Nephron (organoid): ENCODE measurements around the gene MPDU1.
A peak's percentile ranks its signal among the peaks of the same experiment; 100 is the strongest.

ENCODE experiments used
- H3K27ac Mint-ChIP-seq, 3 experiments: 2 replicates each; pipeline ENCODE4 v1.8.0; 2020; ENCODE audit warnings: mixed read lengths in 3 of 3, mild to moderate bottlenecking in 2 of 3, moderate library complexity in 1 of 3
- H3K27me3 Mint-ChIP-seq: 2 replicates; pipeline ENCODE4 v1.8.0; 2021; ENCODE audit warnings: low read depth, mild to moderate bottlenecking, moderate library complexity, mixed read lengths
- H3K36me3 Mint-ChIP-seq: 2 replicates; pipeline ENCODE4 v1.8.0; 2020; ENCODE audit warnings: low read depth, mixed read lengths
- H3K4me1 Mint-ChIP-seq: 2 replicates; pipeline ENCODE4 v1.8.0; 2020; ENCODE audit warnings: mixed read lengths
- H3K4me3 Mint-ChIP-seq, 3 experiments: 2 replicates each; pipeline ENCODE4 v1.8.0; 2020; ENCODE audit warnings: mild to moderate bottlenecking in 3 of 3, mixed read lengths in 3 of 3, moderate library complexity in 2 of 3
- H3K9me3 Mint-ChIP-seq: 2 replicates; pipeline ENCODE4 v1.8.0; 2020; ENCODE audit warnings: mixed read lengths
- TF ChIP-seq, protein P1 (sequence below), 3 experiments: fragments of 200-600 bp; sonication (generic); IDR thresholded peaks; one replicate each; pipeline ENCODE4 v1.5.0; 2021; ENCODE audit warnings: antibody characterized with exemption in 3 of 3; ENCODE audit not compliant: unreplicated experiment in 3 of 3

The MPDU1 gene

DNA sequence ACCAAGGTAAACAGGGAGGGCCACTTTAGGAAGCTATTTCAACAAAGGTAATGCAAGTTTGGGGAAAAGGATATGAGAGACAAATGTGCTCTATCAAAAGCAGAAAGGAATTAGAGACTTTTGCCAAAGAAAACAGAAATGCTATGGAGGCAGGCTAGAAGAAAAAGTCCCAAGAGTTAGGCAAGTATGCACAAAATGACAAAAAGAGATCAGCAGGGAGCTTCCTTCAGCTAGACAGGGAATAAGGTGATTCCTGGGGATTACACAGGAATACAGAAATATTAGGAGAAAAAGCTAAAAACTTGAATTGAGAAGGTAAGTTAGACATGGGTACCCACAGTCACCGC lies 28.6 kb downstream of the MPDU1 start:
- peak overlapping the region; percentile 85 to 94 (median 88) for H3K27ac Mint-ChIP-seq
- H3K9me3 Mint-ChIP-seq = no peaks in the 10 kb centered on the region
- peaks cover 24% of the 10 kb centered on the region for H3K36me3 Mint-ChIP-seq
- TF ChIP-seq, protein P1, sequence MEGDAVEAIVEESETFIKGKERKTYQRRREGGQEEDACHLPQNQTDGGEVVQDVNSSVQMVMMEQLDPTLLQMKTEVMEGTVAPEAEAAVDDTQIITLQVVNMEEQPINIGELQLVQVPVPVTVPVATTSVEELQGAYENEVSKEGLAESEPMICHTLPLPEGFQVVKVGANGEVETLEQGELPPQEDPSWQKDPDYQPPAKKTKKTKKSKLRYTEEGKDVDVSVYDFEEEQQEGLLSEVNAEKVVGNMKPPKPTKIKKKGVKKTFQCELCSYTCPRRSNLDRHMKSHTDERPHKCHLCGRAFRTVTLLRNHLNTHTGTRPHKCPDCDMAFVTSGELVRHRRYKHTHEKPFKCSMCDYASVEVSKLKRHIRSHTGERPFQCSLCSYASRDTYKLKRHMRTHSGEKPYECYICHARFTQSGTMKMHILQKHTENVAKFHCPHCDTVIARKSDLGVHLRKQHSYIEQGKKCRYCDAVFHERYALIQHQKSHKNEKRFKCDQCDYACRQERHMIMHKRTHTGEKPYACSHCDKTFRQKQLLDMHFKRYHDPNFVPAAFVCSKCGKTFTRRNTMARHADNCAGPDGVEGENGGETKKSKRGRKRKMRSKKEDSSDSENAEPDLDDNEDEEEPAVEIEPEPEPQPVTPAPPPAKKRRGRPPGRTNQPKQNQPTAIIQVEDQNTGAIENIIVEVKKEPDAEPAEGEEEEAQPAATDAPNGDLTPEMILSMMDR (IDR thresholded peaks at IDR 0.05; ENCODE audit: unreplicated experiment in 3 of 3) = no peak
- H3K4me1 Mint-ChIP-seq = peaks cover 38% of the 10 kb centered on the region
- peak overlapping the region; percentile 91 to 94 (median 94) for H3K4me3 Mint-ChIP-seq
- H3K27me3 Mint-ChIP-seq = no peaks in the 10 kb centered on the region

DNA sequence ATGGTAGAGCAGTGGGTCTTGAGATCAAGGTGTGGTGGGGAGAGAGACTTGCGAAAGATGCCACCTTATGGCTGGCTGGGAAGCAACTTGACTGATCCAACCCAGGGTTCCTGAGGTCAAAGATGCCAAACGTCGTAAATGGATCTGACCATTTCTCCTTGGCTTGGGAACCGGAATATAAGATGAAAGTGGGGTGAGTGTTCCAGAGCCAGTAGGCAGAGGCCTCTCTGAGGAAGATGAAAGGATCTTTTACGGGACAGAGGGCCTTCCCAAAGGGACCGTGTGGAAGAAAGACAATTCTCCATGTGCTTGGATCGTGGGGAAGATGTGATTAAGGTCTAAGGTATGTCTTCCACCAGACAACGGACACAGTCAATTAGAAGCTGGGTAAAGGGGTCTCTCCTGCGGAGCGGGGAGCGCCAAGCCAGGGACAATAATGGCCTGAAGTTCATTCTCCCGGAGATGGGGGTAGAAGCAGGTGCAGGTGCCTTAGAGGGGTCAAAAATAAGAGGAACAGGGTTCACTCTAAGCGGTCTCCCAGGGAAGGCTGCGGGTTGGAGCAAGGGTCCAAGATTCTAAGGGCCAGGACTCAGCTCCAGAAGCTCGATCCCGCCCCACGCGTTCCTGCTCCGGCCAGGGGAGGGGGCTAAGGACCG lies 30.2 kb downstream of the MPDU1 start:
- no peaks in the 10 kb centered on the region for H3K9me3 Mint-ChIP-seq
- H3K4me1 Mint-ChIP-seq = peaks cover 38% of the 10 kb centered on the region
- H3K36me3 Mint-ChIP-seq = peaks cover 24% of the 10 kb centered on the region
- TF ChIP-seq, protein P1 (IDR thresholded peaks at IDR 0.05; ENCODE audit: unreplicated experiment in 3 of 3) = no peak
- H3K27me3 Mint-ChIP-seq = no peaks in the 10 kb centered on the region
- peak overlapping the region; percentile 88 to 92 (median 91) for H3K27ac Mint-ChIP-seq
- peak overlapping the region; percentile 91 to 94 (median 94) for H3K4me3 Mint-ChIP-seq

DNA sequence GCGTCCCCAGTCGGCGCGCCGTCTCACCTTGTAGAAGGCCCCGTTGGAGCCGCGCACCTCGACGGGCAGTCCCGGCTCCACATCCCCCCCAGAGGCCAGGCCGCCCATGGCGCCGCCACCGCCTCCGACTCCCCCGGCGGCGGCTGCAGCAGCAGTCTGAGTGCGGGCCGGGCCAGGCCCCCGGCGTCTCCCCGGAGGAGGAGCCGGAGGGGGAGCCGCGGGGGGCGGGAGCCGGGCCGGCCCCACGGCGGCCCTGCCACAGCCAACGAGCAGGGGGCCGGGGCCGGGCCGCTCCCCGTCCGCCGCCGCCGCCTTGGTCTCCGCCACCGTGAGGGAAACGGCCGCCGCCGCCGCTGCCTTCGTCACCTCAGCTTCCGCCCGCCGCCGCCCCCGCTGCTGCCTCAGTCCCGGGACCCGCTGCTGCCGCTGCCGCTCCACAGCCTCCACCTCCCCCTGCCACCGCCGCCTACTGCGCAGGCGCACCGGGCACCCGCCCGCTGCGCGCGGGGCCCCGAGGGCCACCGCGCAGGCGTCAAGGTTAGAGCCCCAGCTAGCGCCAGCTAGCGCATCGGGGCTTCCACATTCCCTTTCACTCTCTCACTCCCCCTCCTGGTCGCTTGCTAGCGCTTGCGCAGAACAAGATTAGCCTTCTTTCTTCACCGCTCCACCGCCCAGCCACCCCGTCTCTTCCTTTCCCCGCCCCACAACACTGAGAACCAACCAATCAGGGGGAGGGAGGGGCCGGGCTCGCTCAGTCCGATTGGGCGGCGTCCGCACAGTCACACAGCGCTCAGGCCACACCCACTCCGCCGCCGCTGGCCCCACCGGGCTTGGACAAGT lies 31.0 kb downstream of the MPDU1 start, which contains the start of gene FXR2:
Gene FXR2, minus strand, starts transcription at position 473 of the 840 bp plus-strand sequence. Its CDS starts 365 bp downstream, at position 108.
- Mint-ChIP-seq H3K27me3 (no peaks in the 10 kb centered on the region), H3K9me3 (no peaks in the 10 kb centered on the region), H3K4me1 (peaks cover 38% of the 10 kb centered on the region), H3K4me3 (peak within 1 kb of the TSS; percentile 91 to 94 (median 94)), H3K36me3 (peaks cover 20% of the 10 kb centered on the region), H3K27ac (peak within 1 kb of the TSS; percentile 88 to 92 (median 91))
- TF ChIP-seq, protein P1 (IDR thresholded peaks at IDR 0.05; ENCODE audit: unreplicated experiment in 3 of 3) = peak; percentile 53 to 62 (median 55)

DNA sequence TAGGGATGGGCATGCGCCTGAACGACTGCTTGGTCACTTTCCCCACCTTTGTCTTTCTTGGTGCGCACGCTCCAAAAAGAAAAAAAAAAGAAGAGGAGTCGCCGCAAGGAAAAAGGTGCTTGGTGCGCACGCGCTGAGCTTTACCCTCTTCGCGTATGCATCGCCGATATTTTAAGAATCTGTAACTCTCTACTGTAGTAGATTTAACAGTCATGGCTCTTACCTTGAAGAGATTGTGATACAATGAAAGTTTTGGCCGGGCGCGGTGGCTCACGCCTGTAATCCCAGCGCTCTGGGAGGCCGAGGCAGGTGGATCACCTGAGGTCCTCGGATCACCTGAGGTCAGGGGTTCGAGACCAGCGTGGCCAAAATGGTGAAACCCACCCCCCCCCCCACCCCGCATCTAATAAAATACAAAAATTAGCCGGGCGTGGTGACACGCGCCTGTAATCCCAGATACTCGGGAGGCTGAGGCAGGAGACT lies 31.7 kb downstream of the MPDU1 start:
- H3K27me3 Mint-ChIP-seq = no peaks in the 10 kb centered on the region
- H3K27ac Mint-ChIP-seq = peak overlapping the region; percentile 33 to 91 (median 73)
- H3K4me1 Mint-ChIP-seq = peaks cover 37% of the 10 kb centered on the region
- H3K36me3 Mint-ChIP-seq = peaks cover 20% of the 10 kb centered on the region
- TF ChIP-seq, protein P1 (IDR thresholded peaks at IDR 0.05; ENCODE audit: unreplicated experiment in 3 of 3) = no peak
- H3K9me3 Mint-ChIP-seq = no peaks in the 10 kb centered on the region
- H3K4me3 Mint-ChIP-seq = peak overlapping the region; percentile 84 to 86 (median 86)

DNA sequence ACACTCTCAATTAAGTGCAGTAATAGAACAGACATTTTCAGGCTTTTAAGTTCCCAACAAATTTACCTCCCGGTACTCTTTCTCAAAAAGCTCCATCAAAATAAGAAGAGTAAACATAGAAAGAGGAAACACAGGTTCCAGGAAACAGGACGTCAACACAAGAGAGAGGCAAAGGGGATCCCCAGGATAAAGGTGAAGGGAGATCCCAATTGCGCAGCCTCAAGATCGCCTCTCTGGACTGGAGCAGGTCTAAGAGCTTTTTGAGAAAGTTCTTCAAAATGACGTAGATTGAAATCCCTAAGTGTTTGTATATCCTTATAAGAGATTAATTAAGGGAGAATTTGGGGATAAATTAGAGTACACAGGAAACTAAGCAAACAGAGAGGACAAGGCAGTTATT lies 35.0 kb downstream of the MPDU1 start:
- H3K27me3 Mint-ChIP-seq = peaks cover 5% of the 10 kb centered on the region
- TF ChIP-seq, protein P1 (IDR thresholded peaks at IDR 0.05; ENCODE audit: unreplicated experiment in 3 of 3) = no peak
- H3K9me3 Mint-ChIP-seq = no peaks in the 10 kb centered on the region

More for the DNA sequence above, 35.0 kb downstream of the MPDU1 start:
- Mint-ChIP-seq H3K4me1 (peaks cover 5% of the 10 kb centered on the region), H3K27ac (peak overlapping the region in 1 of 3 experiments; percentile 2), H3K4me3 (no peak overlapping the region), H3K36me3 (no peaks in the 10 kb centered on the region)
